Effector memory CD8-positive, alpha-beta T cell (primary cell): ENCODE data around the gene ARF3.

Source experiments
- ATAC-seq: fragments of 150-1000 bp; cut with Tn5 transposase; replicated peaks from 2 replicates; pipeline ENCODE4 v1.10.0; 2021; ENCODE audit warnings: mild to moderate bottlenecking, moderate library complexity
- DNase-seq, 3 experiments: peaks; one replicate each; pipeline ENCODE4 v3.0.0; 2021
- H3K27ac Mint-ChIP-seq, 2 donors: one replicate each; pipeline ENCODE4 v1.8.0; 2022; ENCODE audit warnings: mild to moderate bottlenecking in 2 of 2, mixed read lengths in 2 of 2, moderate library complexity in 2 of 2
- H3K27me3 Mint-ChIP-seq, 2 donors: one replicate each; pipeline ENCODE4 v1.8.0; 2022; ENCODE audit warnings: mixed read lengths in 2 of 2
- H3K36me3 Mint-ChIP-seq: one replicate; pipeline ENCODE4 v1.8.0; 2022; ENCODE audit warnings: mild to moderate bottlenecking, moderate library complexity, mixed read lengths; ENCODE audit not compliant: insufficient read depth
- H3K4me1 Mint-ChIP-seq, 2 donors: one replicate each; pipeline ENCODE4 v1.8.0; 2022; ENCODE audit warnings: low read depth in 2 of 2, mixed read lengths in 2 of 2
- H3K4me3 Mint-ChIP-seq, 2 donors: one replicate each; pipeline ENCODE4 v1.8.0; 2022; ENCODE audit warnings: mild to moderate bottlenecking in 2 of 2, mixed read lengths in 2 of 2, moderate library complexity in 2 of 2
- H3K9me3 Mint-ChIP-seq, 2 donors: one replicate each; pipeline ENCODE4 v1.8.0; 2022; ENCODE audit warnings: mixed read lengths in 2 of 2

Gene ARF3

GRCh38 chr12:48968467-48968866 lies 11.2 kb upstream of the ARF3 start:
- H3K36me3 Mint-ChIP-seq, result peaks cover 8% of the 10 kb centered on the region
- ATAC-seq (no peak), DNase-seq (no peak)
- H3K27me3 Mint-ChIP-seq, result peaks cover 29 to 32% of the 10 kb centered on the region in 2 donors
- H3K4me1 Mint-ChIP-seq, result peaks cover 18 to 25% of the 10 kb centered on the region in 2 donors
- H3K9me3 Mint-ChIP-seq, result no peaks in the 10 kb centered on the region
- no peak overlapping the region for H3K27ac Mint-ChIP-seq
- no peak overlapping the region for H3K4me3 Mint-ChIP-seq

GRCh38 chr12:48967991-48968390 lies 10.7 kb upstream of the ARF3 start:
- Mint-ChIP-seq H3K4me1 (peaks cover 18 to 25% of the 10 kb centered on the region in 2 donors), H3K4me3 (no peak overlapping the region), H3K36me3 (peaks cover 8% of the 10 kb centered on the region), H3K27ac (no peak overlapping the region), H3K9me3 (no peaks in the 10 kb centered on the region), H3K27me3 (peaks cover 26 to 27% of the 10 kb centered on the region in 2 donors)
- DNase-seq, result no peak
- no peak for ATAC-seq

DNA sequence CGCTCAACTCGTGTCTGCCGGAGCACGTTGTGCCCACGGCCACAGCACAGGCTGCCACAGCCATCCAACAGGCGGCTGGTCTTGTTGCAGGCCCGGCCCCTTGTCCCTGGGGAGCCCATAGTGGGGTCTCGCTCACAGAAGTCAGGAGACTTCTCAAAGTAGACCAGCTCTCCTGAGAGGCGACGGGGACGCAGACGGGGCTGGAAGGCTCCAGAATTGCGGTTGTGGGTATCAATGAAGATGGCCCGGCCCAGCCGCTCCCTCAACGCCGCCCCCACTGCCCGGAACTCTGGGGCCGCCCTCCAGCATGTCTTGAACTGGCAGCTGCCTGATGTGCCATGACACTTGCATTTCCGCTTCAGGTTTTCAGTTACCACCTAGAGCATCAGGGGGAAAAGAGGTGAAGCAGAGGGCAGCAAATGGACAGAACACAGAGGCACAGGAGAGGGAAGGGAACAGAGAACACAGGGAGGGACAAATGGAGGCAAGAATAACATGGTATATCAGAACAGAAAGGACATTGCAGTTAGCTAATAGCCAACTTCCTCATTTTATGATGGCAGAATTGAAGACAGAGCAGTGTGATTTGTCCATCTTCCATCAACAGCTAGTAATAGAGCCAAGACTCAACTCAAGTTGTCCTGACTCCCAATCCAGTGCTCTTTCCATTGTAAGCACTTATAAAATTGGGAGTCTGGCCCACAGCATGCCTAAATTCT lies 9.0 kb upstream of the ARF3 start:
- peaks cover 10 to 11% of the 10 kb centered on the region in 2 donors for H3K27me3 Mint-ChIP-seq
- H3K27ac Mint-ChIP-seq, result no peak overlapping the region
- DNase-seq (no peak), ATAC-seq (no peak)
- peaks cover 2% of the 10 kb centered on the region for H3K36me3 Mint-ChIP-seq
- no peak overlapping the region for H3K4me3 Mint-ChIP-seq
- no peaks in the 10 kb centered on the region for H3K9me3 Mint-ChIP-seq
- H3K4me1 Mint-ChIP-seq, result peaks cover 9 to 14% of the 10 kb centered on the region in 2 donors

DNA sequence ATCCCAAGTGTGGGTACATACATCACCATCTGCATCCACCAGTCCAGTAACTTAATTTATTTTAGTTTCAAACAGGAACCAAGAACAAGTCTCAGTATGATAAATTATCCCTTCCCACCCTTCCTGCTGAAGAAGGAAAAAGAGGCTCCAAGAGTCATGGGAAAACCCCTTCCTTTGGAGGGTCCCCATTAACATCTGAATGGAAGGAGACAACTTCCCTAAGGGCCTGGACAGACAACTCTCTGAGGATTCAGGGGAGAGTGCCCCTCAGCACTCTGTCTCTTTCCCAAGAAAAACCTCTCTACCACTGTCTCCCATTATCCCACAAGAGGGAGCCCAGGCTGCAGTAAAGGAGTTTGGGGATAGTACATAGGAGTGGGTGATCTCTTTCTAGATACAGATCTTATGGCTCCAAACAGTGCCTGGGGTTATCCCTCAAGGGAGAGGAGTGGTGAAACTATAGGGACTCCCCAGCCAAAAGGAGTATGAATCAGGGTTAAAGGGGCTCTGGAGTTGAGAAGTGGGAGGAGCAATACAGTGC lies 8.1 kb upstream of the ARF3 start:
- peaks cover 7 to 11% of the 10 kb centered on the region in 2 donors for H3K27me3 Mint-ChIP-seq
- H3K27ac Mint-ChIP-seq, result peak overlapping the region in 1 of 2 donors; percentile 42
- DNase-seq, result no peak
- H3K36me3 Mint-ChIP-seq, result no peaks in the 10 kb centered on the region
- no peak for ATAC-seq
- H3K9me3 Mint-ChIP-seq, result no peaks in the 10 kb centered on the region
- H3K4me3 Mint-ChIP-seq, result no peak overlapping the region
- peaks cover 0 to 5% of the 10 kb centered on the region in 2 donors for H3K4me1 Mint-ChIP-seq

DNA sequence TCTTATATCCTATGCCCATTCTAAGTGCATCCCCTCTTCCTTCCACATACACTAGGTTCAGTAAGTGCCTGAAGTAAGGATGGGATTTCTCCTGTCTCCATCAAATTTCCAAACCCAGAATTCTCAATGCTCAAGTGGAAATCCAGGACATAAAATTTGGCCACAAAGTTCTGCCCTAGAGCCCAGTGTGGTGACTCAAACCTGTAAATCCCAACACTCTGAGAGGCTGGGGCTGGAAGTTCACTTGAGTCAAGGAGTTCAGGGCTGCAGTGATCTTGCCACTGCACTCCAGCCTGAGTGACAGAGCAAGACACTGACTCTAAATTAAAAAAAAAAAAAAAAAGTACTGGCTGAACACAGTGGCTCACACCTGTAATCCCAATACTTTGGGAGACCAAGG lies 4.5 kb upstream of the ARF3 start:
- H3K4me1 Mint-ChIP-seq, result peaks cover 11 to 13% of the 10 kb centered on the region in 2 donors
- peaks cover 11% of the 10 kb centered on the region for H3K36me3 Mint-ChIP-seq
- H3K4me3 Mint-ChIP-seq, result no peak overlapping the region
- H3K9me3 Mint-ChIP-seq, result no peaks in the 10 kb centered on the region
- DNase-seq, result no peak
- H3K27me3 Mint-ChIP-seq, result peaks cover 6 to 17% of the 10 kb centered on the region in 2 donors
- ATAC-seq, result no peak
- no peak overlapping the region for H3K27ac Mint-ChIP-seq

DNA sequence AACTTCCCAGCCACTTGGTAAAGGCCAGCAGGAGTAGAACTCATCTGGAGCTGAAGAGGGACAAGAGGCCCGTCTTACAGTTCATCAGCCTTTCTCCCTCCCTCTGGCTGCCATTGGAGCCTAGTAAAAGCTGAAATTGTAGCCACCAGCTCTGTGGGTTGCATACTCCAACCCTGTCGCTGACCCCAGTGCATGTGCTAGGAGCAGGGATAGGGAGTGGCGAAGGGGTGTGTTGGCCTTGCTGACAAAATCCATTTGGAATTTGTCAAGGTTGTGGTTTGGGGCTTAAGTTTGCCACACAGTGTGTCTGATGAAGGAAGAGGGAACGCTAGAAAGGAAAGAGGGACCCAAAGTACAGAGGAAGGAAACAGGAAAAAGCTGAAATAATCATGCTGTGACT lies 4.0 kb upstream of the ARF3 start:
- Mint-ChIP-seq H3K4me3 (no peak overlapping the region), H3K27me3 (peaks cover 6 to 17% of the 10 kb centered on the region in 2 donors), H3K9me3 (no peaks in the 10 kb centered on the region), H3K36me3 (peaks cover 11% of the 10 kb centered on the region), H3K27ac (no peak overlapping the region), H3K4me1 (peaks cover 16 to 17% of the 10 kb centered on the region in 2 donors)
- ATAC-seq (no peak), DNase-seq (no peak)

DNA sequence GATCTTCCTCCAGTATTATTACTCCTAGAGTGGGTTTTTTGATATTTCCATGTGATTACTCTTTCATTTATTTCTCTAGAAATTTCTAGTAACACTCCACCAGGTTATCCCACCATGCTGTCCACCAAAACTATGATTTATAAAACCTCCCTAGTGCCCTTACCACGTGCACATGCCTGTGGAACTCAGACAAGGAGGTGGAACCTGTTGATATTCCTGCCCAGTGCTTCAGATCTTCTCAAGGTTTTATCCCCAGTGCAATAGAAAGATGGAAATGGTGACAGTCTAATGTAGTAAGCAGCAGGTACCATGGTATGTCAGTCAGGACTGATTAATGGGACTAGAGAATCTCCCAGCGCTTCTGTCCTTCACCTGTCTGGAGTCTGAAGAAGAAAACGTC lies 3.5 kb upstream of the ARF3 start:
- Mint-ChIP-seq H3K4me1 (peaks cover 21 to 22% of the 10 kb centered on the region in 2 donors), H3K27me3 (peaks cover 6 to 17% of the 10 kb centered on the region in 2 donors), H3K9me3 (no peaks in the 10 kb centered on the region), H3K36me3 (peaks cover 11% of the 10 kb centered on the region), H3K27ac (no peak overlapping the region), H3K4me3 (no peak overlapping the region)
- no peak for ATAC-seq
- no peak for DNase-seq

DNA sequence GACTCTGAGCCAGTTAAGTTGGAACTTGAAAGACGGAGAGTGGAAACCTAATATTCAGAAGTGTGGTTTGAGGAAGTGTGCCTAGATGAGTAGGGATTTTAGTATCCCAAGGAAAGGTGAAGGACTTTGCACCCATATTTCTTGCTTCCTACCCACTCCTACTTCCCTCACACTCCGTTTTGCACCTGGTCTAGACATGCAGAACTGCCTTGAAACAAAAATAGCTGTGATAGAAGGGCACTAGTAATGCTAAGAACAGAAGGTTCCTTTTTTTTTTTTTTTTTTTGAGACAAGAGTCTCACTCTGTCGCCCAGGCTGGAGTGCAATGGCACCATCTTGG lies 732 bp upstream of the ARF3 start:
- ATAC-seq, result no peak
- peak overlapping the region; percentile 97 to 99 for H3K4me3 Mint-ChIP-seq
- peaks cover 39 to 43% of the 10 kb centered on the region in 2 donors for H3K4me1 Mint-ChIP-seq
- no peak for DNase-seq
- no peaks in the 10 kb centered on the region for H3K9me3 Mint-ChIP-seq
- H3K27me3 Mint-ChIP-seq, result peaks cover 6 to 17% of the 10 kb centered on the region in 2 donors
- H3K27ac Mint-ChIP-seq, result peak overlapping the region; percentile 95 to 96
- peaks cover 11% of the 10 kb centered on the region for H3K36me3 Mint-ChIP-seq

DNA sequence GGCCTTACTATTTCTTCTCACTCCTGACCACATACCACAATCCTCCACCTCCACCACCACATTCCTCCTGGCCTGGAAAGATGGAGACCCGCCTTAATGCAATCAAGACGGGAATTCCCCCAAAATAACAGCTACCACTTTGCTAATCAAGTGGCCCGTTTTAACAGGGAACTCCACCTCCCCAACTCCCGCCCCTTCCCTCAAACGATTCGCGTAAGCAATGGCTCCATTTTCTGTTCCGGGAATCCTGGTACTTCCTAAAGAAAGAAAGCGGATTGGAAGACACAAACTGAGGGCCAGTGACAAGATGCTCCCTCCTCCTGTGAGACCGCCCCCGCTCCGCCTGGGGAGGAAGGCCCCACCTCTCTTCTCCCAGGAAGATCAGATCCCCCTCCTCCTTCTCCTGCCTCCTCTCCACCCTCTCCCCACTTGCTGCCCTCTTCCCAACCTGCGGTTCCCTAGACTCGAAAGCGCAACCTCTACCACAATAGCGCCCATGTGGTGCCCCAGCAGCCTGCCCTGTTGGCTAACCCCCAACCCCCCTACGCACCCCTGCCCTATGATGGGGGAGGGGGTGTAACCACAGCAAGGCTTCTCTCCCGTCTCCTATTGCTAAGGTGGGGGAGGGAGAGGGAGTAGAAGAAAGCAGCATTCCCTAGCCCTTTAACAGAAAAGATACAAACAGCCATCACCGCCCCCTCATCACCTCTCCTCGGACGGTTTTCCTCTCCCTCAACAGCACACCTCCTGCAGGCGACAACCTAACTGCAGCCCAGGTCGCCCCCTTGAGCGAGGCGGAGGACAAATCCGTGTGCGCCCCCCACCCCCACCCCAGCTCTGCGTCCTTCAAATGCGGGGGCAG lies 777 bp downstream of the ARF3 start:
- Mint-ChIP-seq H3K36me3 (peaks cover 11% of the 10 kb centered on the region), H3K4me1 (peaks cover 40 to 52% of the 10 kb centered on the region in 2 donors), H3K4me3 (peak overlapping the region; percentile 97 to 99), H3K27me3 (peaks cover 6 to 17% of the 10 kb centered on the region in 2 donors), H3K9me3 (no peaks in the 10 kb centered on the region), H3K27ac (peak overlapping the region; percentile 95 to 96)
- ATAC-seq (peak; percentile 37), DNase-seq (no peak)

DNA sequence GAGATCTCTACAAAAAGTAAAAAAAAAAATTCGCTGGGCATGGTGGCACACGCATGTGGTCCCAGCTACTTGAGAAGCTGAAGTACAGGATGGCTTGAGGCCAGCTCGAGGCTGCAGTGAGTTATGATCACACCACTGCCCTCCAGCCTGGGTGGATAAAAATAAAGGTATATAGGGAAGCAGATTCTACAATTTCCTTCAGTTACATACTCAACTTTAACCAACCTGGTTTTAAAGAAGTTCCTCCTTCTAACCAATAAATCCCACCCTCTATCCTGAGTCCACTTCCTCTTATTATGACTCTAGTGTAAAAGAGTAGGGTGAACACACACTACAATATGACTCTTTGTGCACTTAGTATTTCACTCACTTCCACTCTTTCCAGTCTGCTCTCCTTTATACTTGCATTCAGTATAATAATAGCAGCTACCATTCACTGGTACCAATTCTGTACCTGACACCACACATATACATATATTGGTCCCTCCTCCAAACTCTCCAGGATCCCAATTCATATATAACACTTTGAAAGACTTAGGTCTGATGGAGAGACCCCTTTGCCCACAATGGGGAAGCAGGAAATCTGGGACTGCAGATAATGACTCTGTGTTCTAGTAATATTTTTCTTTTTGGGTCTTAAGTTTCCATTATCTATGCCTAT lies 2.3 kb downstream of the ARF3 start:
- no peaks in the 10 kb centered on the region for H3K9me3 Mint-ChIP-seq
- peaks cover 0 to 8% of the 10 kb centered on the region in 2 donors for H3K27me3 Mint-ChIP-seq
- H3K27ac Mint-ChIP-seq, result peak overlapping the region in 1 of 2 donors; percentile 81
- peaks cover 40 to 52% of the 10 kb centered on the region in 2 donors for H3K4me1 Mint-ChIP-seq
- H3K36me3 Mint-ChIP-seq, result peaks cover 11% of the 10 kb centered on the region
- ATAC-seq (no peak), DNase-seq (no peak)
- peak overlapping the region; percentile 18 to 99 for H3K4me3 Mint-ChIP-seq

DNA sequence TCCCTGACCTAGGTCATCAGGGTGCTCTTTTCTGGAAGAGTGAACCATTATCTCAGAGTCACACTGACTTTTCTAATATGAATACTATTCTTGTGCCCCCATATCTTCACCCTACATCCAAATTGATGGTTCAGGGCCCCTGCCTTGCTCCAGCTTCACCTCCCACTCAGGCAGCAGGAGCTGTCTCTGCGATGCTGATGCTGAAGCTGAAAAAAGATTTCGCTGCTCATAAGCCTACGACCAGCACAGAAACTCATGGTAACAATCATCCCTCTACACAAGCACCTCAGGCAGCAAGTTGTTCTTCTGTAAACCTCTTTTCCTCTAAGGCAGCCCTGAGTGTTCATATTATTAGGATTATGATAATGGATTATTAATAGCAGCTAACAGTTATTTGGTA lies 3.2 kb downstream of the ARF3 start:
- peaks cover 40 to 52% of the 10 kb centered on the region in 2 donors for H3K4me1 Mint-ChIP-seq
- DNase-seq (no peak), ATAC-seq (no peak)
- H3K4me3 Mint-ChIP-seq, result no peak overlapping the region
- H3K9me3 Mint-ChIP-seq, result no peaks in the 10 kb centered on the region
- H3K27me3 Mint-ChIP-seq, result peaks cover 0 to 1% of the 10 kb centered on the region in 2 donors
- H3K36me3 Mint-ChIP-seq, result peaks cover 11% of the 10 kb centered on the region
- H3K27ac Mint-ChIP-seq, result peak overlapping the region; percentile 59 to 81

- H3K27me3 Mint-ChIP-seq, result no peaks in the 10 kb centered on the region
- ATAC-seq, result no peak
- no peak overlapping the region for H3K4me3 Mint-ChIP-seq
- H3K9me3 Mint-ChIP-seq, result no peaks in the 10 kb centered on the region
- DNase-seq, result no peak
- H3K27ac Mint-ChIP-seq, result no peak overlapping the region
- peaks cover 10% of the 10 kb centered on the region for H3K36me3 Mint-ChIP-seq
- peaks cover 44 to 53% of the 10 kb centered on the region in 2 donors for H3K4me1 Mint-ChIP-seq
Observed at GRCh38 chr12:48952691-48953090, 4.6 kb downstream of the ARF3 start.

DNA sequence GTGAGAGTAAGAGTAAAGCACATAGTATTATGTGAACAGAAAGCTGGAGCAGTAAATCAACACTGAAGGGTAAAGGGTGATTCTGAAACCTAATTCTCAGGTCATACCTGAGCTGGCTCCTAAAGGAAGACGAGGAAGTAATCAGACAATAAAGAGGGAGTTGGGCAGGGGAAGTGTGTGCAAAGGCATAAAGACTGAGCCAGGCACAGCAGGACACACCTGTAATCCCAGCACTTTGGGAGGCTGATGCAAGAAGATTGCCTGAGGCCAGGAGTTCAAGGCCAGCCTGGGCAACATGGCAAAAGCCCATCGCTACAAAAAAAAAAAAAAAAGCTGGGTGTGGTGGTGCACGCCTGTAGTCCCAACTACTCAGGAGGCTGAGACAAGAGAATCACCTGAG lies 9.6 kb downstream of the ARF3 start:
- H3K9me3 Mint-ChIP-seq, result no peaks in the 10 kb centered on the region
- ATAC-seq, result no peak
- DNase-seq, result no peak
- peaks cover 9% of the 10 kb centered on the region for H3K36me3 Mint-ChIP-seq
- H3K27ac Mint-ChIP-seq, result no peak overlapping the region
- no peak overlapping the region for H3K4me3 Mint-ChIP-seq
- H3K4me1 Mint-ChIP-seq, result peaks cover 21 to 25% of the 10 kb centered on the region in 2 donors
- no peaks in the 10 kb centered on the region for H3K27me3 Mint-ChIP-seq
